ENCODE results near the gene CD84.
"Not testable (repeated sequence)": the region's sequence is repeated elsewhere in the genome, so short reads cannot be mapped to it uniquely, and the experiment has no call there.

The CD84 gene

DNA sequence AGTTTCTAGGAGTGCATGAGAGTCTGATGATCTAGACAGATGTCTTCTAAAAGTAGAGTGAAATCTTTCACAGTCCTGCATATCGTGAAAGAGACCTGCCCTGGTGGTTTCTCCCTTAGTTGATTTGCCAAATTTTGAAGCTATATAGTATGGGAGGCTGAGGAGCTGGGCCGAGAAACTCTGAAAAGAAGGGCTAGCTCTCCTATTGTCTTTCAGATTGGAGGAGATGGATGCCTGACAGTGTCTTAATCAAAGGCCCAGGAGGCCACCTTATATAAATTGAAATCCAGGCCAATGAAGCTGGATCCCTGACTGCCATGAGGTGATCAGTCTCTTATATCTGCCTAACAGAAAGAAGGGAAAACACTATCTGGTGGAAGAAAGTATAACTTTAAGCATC is 18.4 kb upstream of the CD84 start:
- TF ChIP-seq, protein P1, sequence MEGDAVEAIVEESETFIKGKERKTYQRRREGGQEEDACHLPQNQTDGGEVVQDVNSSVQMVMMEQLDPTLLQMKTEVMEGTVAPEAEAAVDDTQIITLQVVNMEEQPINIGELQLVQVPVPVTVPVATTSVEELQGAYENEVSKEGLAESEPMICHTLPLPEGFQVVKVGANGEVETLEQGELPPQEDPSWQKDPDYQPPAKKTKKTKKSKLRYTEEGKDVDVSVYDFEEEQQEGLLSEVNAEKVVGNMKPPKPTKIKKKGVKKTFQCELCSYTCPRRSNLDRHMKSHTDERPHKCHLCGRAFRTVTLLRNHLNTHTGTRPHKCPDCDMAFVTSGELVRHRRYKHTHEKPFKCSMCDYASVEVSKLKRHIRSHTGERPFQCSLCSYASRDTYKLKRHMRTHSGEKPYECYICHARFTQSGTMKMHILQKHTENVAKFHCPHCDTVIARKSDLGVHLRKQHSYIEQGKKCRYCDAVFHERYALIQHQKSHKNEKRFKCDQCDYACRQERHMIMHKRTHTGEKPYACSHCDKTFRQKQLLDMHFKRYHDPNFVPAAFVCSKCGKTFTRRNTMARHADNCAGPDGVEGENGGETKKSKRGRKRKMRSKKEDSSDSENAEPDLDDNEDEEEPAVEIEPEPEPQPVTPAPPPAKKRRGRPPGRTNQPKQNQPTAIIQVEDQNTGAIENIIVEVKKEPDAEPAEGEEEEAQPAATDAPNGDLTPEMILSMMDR (IDR thresholded peaks at IDR 0.05; ENCODE audit: low read depth, low read length): no peak
- no peak for DNase-seq (ENCODE audit: extremely low read depth, low read depth)

DNA sequence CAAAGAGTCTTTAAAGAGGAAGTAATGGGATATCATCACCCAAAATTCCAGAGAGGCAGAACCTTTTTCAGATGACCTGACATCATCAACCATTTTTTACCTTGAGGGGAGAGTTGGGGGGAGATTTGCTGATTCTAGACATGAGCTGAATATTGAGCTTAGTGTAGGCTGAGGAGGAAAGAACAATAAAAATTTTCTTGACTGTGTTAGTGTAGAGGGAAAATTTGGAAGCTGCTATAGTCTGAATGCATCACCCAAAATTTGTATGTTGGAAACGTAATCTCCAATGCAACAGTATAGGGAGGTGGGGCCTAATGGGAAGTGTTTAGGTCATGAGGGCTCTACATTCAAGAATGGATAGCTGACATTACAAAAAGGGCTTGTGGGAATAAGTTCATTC is 17.8 kb upstream of the CD84 start:
- TF ChIP-seq, protein P1 (IDR thresholded peaks at IDR 0.05; ENCODE audit: low read depth, low read length): no peak
- no peak for DNase-seq (ENCODE audit: extremely low read depth, low read depth)

DNA sequence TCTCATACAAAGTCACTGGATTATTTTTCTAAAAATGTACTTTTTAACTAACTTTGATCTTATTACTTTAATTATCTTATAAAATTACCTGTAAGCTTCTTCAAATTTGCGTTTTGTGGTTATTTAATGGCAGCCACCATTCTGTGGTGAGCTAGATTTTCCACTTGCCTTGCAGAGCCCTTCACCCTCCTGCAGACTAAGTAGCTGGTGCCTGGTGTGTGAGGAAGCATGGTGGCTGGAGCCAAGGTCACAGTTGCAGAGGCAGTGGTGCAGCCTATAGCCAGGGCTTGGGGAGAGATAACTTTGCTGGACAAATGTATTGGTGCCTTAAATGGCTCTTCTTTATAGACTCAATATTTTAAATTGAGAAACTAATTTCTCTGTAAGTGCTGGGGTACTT is 11.2 kb upstream of the CD84 start:
- TF ChIP-seq, protein P1 (IDR thresholded peaks at IDR 0.05; ENCODE audit: low read depth, low read length): no peak
- no peak for DNase-seq (ENCODE audit: extremely low read depth, low read depth)

DNA sequence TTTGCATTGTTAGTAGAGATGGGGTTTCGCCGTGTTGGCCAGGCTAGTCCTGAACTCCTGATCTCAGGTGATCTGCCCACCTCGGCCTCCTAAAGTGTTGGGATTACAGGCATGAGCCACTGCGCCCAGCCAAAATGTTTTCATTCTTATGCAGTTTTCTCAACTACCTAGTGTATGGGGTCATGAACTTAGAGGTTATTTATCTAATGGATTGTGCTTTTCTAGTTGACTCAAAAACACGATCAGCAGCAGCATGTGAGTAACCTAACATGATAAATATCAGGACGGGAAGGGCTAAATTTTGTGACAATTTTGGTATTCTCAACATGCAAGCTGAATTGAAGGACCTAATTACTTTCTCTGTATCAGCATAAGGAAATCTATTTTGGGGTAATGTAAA is 9.2 kb upstream of the CD84 start:
- DNase-seq (ENCODE audit: extremely low read depth, low read depth): no peak
- TF ChIP-seq, protein P1 (IDR thresholded peaks at IDR 0.05; ENCODE audit: low read depth, low read length): no peak

DNA sequence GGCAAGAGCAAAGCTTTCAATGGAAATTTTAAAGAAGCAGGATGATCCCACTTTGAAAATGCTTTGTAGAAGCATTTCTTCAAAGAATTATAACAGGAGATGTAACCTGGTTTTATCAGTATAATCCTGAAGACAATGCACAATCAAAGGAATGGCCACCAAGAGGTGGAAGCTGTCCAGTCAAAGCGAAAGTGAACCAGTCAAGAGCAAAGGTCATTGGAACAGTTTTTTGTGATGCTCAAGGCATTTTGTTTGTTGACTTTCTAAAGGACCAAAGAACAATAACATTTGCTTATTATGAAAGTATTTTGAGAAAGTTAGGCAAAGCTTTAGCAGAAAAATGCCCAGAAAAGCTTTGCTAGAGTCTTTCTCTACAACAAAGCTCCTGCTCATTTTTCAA is 5.5 kb upstream of the CD84 start:
- TF ChIP-seq, protein P1 (IDR thresholded peaks at IDR 0.05; ENCODE audit: low read depth, low read length): no peak
- DNase-seq (ENCODE audit: extremely low read depth, low read depth): no peak

DNA sequence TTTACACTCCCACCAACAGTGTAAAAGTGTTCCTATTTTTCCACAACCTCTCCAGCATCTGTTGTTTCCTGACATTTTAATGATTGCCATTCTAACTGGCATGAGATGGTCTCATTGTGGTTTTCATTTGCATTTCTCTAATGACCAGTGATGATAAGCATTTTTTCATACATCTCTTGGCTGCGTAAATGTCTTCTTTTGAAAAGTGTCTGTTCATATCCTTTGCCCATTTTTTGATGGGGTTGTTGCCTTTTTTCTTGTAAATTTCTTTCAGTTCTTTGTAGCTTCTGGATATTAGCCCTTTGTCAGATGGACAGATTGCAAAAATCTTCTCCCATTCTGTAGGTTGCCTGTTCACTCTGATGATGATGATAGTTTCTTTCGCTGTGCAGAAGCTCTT is 3.7 kb upstream of the CD84 start:
- not testable (repeated sequence) for DNase-seq (ENCODE audit: extremely low read depth, low read depth)

DNA sequence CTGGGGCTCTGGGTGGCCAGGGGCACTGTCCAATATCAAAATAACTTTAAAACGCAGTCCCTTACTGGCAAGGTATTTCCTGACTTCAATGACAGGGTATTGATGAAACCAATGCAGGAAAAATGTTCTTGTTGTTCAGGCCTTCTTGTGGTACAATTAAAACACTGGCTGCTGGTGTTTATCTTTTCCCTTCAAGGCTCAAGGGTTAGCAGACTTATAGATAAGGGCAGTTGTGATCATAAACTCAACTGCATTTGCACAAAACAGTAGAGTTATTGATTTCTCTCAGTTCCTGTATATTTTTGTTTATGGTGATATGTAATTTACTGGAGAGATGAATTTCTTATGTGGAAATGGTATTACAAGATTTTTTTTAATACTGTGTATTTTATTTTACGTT is 2.7 kb upstream of the CD84 start:
- TF ChIP-seq, protein P1 (IDR thresholded peaks at IDR 0.05; ENCODE audit: low read depth, low read length): no peak
- DNase-seq (ENCODE audit: extremely low read depth, low read depth): no peak

DNA sequence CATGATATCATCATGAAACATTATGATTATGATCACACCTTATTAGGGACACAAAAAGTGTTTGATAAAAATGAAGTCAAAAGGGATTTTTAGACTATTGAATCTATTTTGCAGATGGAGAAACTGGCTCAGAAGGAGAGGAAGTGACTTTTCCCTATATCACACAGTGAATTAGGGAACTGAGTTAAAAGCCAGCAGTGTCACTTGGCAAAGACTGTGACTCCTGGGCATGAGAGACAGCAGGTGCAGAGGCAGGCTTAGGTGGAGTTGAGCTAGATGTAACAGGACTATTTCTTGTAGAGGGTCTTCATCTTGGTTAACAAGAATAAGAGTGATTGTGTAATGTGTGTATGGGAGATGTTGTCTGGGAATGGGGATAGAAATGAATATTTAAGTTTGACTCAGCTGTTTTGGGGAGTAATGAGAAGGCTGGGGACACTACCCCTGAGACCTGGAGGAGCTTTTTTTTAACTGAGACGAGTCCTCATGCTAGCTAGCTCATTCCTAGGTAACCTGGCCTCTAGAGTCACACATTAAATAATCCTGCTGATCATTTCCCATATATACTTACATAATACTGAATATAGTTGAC is 1.0 kb upstream of the CD84 start:
- TF ChIP-seq, protein P1 (IDR thresholded peaks at IDR 0.05; ENCODE audit: low read depth, low read length): no peak
- DNase-seq (ENCODE audit: extremely low read depth, low read depth): no peak

Data from AG09319 (cell line).